ENCODE data around the gene DCXR.

The DCXR gene

GRCh38 chr17:82037092-82037888 lies at the start of gene DCXR:
Gene DCXR, minus strand, starts transcription at chr17:82037697. Its CDS starts 15 bp downstream, at chr17:82037682.
- DNase-seq (ENCODE audit: low read depth in 2 of 2), result peak; percentile 82 to 87

DNA sequence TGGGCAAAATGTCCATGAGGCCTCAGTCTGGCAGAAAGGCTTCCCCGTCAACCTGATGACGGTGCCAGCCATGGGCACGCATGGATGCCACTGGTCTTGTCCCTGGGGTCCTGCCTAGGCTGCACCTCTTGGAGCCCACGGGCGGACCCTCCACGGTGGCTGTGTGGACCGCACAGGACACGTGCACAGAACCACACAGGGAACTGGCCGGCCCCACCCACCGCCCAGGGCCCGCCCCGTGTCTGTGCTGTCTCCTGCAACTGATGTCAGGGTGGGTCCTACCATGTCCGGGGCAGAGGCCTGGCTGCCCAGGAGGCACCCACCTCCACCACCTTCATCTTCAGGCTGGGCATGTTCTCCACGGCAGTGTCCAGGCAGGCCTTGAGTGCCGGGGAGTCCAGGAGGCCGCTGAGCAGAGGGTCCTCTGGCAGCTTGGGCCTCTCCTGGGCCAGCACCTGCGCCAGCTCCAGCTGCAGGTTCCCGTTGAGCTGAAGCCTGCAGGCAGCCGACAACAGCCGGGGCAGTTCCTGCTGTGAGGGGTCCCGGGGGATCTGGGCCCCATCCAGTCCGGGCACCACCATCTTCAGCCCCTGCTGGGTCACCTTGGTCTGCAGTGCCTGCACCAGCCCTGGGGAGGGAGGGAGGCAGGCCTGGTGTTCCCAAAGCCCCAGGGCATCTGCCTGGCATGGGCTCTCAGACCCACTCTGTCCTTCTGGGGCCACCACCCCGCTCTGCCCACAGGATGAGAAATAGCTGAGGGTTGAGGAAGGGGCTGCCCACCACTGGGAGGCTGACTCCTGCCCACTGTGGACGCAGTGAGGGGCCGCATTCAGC lies 48.7 kb upstream of the DCXR start:
- no peak for DNase-seq (ENCODE audit: low read depth in 2 of 2)

DNA sequence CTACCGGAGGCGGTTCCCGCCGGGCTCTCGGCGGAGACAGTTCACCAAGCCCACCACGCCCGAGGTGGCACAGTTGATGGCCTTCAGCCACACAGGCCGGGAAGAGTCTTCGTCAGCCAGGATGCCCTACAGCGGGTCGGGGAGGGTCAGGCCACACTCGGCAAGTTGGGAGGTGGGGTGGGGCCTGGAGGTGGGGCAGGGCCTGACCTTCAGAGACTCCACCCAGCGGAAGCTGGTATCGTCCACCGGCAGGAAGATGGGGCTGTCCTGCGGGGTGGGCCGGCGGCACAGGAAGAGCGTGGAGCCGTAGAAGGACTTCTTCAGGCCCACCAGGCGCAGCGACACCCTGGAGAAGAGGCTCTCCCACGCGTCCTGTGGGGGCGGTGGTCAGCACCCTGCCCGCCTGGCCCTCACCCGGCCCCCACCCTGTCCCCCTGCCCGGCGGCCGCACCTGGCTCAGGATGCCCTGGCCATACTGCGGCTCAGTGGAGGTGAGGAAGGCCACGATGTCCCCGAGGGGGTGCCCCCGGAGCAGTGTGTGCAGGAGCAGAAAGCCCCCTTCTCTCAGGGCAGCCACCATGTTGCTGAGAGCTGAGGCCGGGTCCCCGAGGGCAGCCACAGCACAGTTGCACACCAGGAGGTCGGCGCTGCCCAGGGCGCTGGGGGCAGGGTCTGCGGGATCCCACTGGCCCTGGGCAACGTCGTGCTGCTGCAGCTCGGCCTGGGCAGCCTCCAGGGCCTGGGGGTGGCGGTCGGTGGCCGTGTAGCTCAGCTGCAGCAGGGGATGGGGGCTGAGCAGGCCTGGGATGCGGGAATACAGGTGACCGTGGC lies 47.7 kb upstream of the DCXR start:
- DNase-seq (ENCODE audit: low read depth in 2 of 2), result no peak

- DNase-seq (ENCODE audit: low read depth in 2 of 2), result no peak
These were observed 47.0 kb upstream of the DCXR start for GRCh38 chr17:82084373-82085030.

DNA sequence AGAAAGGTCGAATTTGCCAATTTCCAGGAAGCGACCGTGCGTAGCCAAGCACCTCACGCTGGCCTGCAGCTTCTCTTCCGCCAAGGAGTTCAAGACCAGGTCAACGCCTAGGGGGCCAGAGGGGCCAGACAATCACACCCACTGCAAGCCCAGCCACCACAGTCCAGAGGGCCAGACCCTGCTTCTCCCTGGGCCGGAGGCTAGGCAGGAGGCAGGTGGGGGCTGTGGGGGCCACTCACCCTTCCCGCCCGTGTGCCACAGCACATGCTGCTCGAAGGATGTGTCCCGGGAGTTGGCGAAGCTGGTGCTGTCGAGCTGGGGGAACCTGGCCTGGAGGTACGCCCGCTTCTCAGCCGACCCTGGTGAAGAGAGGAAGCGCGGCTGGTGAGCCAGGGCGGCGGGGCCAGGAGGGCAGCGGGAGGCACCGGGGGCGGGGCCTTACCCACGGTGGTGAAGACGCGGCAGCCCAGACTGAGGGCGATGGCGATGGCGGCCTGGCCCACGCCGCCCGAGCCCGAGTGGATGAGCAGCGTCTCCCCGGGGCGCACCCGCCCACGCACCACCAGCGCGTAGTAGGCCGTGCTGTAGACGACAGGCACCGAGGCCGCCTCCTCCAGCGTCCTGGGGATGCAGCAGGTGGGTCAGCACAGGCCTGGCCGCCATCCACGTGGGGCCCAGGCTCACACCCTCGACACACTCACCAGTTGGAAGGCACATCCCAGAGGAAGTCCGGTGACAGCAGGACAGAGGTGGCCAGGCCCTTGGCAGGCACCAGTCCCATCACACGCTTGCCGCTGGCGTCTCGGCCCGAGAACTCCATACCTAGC lies 46.2 kb upstream of the DCXR start:
- DNase-seq (ENCODE audit: low read depth in 2 of 2), result no peak

- DNase-seq (ENCODE audit: low read depth in 2 of 2), result no peak
These were observed 45.5 kb upstream of the DCXR start for GRCh38 chr17:82083009-82083408.

- DNase-seq (ENCODE audit: low read depth in 2 of 2), result no peak
These were observed 45.0 kb upstream of the DCXR start for GRCh38 chr17:82082456-82082855.

- DNase-seq (ENCODE audit: low read depth in 2 of 2), result no peak
These were observed 44.5 kb upstream of the DCXR start for GRCh38 chr17:82081966-82082365.

DNA sequence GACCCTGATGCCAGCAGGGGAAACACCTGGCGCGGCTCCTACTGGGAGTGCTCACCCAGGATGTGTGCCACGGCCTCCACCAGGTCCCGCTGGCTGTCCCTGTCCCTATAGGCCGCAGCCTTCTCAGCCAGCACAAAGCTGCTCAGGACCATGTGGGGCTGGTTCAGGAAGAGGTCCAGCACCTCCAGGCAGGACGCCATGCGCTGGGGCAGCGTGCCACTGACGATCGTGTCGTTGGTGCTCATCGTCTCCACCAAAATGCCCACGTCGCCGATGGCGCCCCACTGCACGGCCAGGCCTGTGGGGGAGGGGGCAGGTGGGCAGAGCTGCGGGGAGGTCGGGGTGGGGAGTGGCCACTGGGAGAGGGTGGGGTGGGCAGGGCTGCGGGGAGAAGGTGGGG lies 44.0 kb upstream of the DCXR start:
- no peak for DNase-seq (ENCODE audit: low read depth in 2 of 2)

GRCh38 chr17:82080789-82081464 lies 43.4 kb upstream of the DCXR start:
- no peak for DNase-seq (ENCODE audit: low read depth in 2 of 2)

DNA sequence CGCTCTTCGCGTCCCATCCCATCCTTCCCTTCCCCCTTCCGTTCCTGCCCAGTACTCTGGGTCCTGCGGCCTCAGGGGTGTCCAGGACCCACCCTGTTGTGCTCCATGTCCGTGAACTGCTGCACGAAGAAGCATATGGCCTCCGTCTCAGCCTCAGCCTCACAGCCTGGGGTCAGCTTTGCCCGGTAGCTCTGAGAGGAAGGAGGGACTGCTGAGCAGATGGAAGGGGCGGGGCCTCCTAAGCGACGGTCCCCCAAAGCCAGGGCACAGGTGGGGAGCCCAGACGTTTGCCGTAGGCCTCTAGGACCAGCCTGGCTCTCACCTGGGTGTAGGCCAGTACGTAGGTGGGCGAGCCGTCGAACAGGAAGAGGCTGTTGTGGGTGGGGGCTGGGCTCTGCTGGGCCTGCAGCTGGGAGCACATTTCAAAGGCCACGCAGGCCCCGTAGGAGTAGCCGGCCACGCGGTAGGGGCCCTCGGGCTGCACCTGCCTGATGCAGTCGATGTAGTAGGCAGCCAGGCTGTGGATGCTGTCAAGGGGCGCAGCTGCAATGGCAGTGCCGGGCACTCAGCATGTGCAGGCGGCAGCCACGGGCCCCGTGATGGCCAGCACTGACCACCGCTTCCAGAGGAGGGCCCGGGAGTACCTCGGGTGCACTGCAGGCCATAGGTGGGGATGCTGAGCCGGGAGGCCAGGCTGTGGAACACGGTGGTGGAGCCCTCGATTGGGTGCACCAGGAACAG lies 42.7 kb upstream of the DCXR start:
- DNase-seq (ENCODE audit: low read depth in 2 of 2), result no peak

- no peak for DNase-seq (ENCODE audit: low read depth in 2 of 2)
These were observed 41.6 kb upstream of the DCXR start for GRCh38 chr17:82079001-82079677.

DNA sequence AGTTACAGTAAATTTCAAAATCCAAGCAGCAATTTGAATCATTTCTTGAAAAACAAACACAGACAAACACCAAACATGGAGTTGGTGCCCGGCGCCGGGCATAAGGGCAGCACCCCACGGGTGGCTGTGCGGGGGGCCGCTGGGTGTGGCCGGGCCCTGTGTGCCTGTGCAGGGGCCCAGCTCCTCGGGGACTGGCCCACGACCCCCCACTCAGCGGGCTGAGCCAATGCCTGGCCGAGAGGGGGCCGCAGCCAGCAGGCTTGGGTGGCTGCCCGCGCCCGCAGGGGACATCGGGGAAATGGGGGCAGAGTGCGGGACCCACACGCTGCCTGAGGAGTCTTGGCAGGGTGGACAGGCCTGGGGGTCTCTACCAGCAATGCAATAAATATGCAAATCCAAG lies 40.9 kb upstream of the DCXR start:
- DNase-seq (ENCODE audit: low read depth in 2 of 2), result no peak

GRCh38 chr17:82077617-82078358 lies 40.3 kb upstream of the DCXR start:
- DNase-seq (ENCODE audit: low read depth in 2 of 2), result no peak

DNA sequence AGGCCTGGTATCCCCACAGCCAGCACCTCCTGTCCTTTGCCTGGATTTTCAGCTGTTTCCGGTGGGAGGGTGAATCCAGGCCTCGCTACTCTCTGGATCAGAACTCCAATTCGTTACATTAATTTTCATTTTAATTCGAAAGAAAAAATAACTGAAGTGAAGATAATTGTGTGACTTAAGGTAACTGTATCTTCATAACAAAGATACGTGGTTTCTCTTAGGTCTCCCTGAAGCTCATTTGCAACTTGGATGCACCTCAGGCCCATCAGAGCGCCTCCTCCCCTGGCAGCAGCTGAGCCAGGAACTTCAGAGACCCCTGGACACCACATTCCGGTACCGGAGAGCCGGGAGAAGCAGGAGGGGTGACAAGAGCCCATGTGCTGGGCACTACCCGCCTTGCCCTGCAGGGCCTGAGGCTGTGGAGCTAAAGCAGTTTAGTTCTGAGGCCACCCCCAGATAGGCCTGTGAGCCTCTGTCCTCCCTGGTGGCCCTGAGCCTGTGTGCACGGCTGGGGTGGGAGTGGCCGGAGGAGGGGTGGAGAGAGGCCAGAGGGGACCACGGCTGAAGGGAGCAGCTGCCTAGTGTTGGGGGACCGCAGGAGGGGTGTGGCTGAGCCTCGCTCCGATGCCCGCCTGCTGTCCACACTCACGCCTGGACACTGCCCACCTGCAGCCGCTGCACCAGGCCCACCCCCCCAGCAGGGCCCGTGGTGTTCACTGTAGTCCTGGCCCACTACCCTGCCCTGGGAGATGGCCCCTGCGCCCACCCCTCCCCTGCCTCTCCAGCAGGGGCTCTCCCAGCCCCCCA lies 39.5 kb upstream of the DCXR start:
- DNase-seq (ENCODE audit: low read depth in 2 of 2), result no peak

- no peak for DNase-seq (ENCODE audit: low read depth in 2 of 2)
These were observed 38.7 kb upstream of the DCXR start for GRCh38 chr17:82076018-82076784.

DNA sequence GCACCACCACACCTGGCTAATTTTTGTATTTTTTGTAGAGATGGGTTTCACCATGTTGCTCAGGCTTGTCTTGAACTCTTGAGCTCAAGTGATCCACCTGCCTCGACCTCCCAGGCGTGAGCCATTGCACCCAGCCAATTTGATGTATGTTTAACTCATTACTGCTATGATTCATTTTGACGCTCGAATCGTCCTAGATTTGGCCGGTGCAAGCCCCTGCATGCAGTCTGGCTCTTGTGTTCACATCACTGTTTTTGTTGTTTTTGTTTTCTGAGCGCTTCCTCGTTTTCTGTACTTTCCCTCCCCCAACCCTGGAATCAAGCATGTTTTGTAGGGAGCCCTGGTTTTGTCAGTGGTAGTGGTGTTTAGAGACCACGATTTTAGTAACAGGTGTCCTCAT lies 35.9 kb upstream of the DCXR start:
- no peak for DNase-seq (ENCODE audit: low read depth in 2 of 2)

All from stimulated activated CD8-positive, alpha-beta memory T cell treated with anti-CD3 and anti-CD28 coated beads, Interleukin-15, amount 100 ng/mL, for 4 hours (primary cell).